ENCODE results near the gene YKT6. TPM values are rescaled to one million over a fixed set of nuclear protein-coding genes. Genes with fewer than 3 reads are reported as not detected.
A peak's percentile ranks its signal among the peaks of the same experiment; 100 is the strongest.
"Not testable (repeated sequence)": the region's sequence is repeated elsewhere in the genome, so short reads cannot be mapped to it uniquely, and the experiment has no call there.

Gene YKT6
- total RNA-seq, 1 donor from 2014 or later, result 92.8 TPM

GRCh38 chr7:44193011-44193802 lies 7.6 kb upstream of the YKT6 start:
- Mint-ChIP-seq H3K27ac (no peak overlapping the region), H3K4me3 (no peak overlapping the region), H3K36me3 (ENCODE audit: low read depth) (no peaks in the 10 kb centered on the region), H3K27me3 (peaks cover 2% of the 10 kb centered on the region), H3K9me3 (no peaks in the 10 kb centered on the region), H3K4me1 (peaks cover 14% of the 10 kb centered on the region)
- intact Hi-C loops (cut with micrococcal nuclease), result no loop called here
- no peak for DNase-seq

GRCh38 chr7:44194069-44194468 lies 6.7 kb upstream of the YKT6 start:
- no peak overlapping the region for H3K4me3 Mint-ChIP-seq
- peaks cover 4% of the 10 kb centered on the region for H3K27me3 Mint-ChIP-seq
- intact Hi-C loops (cut with micrococcal nuclease), result no loop called here
- H3K27ac Mint-ChIP-seq, result no peak overlapping the region
- DNase-seq, result no peak
- H3K36me3 Mint-ChIP-seq (ENCODE audit: low read depth), result no peaks in the 10 kb centered on the region
- H3K4me1 Mint-ChIP-seq, result peaks cover 14% of the 10 kb centered on the region
- no peaks in the 10 kb centered on the region for H3K9me3 Mint-ChIP-seq

- no peaks in the 10 kb centered on the region for H3K9me3 Mint-ChIP-seq
- peaks cover 14% of the 10 kb centered on the region for H3K4me1 Mint-ChIP-seq
- H3K27ac Mint-ChIP-seq, result no peak overlapping the region
- no peak for DNase-seq
- intact Hi-C loops (cut with micrococcal nuclease), result no loop called here
- no peak overlapping the region for H3K4me3 Mint-ChIP-seq
- no peaks in the 10 kb centered on the region for H3K36me3 Mint-ChIP-seq (ENCODE audit: low read depth)
- H3K27me3 Mint-ChIP-seq, result peaks cover 4% of the 10 kb centered on the region
Measured at GRCh38 chr7:44194562-44195145, 6.1 kb upstream of the YKT6 start.

- Mint-ChIP-seq H3K27ac (no peak overlapping the region), H3K9me3 (no peaks in the 10 kb centered on the region), H3K27me3 (peaks cover 4% of the 10 kb centered on the region), H3K36me3 (ENCODE audit: low read depth) (peaks cover 2% of the 10 kb centered on the region), H3K4me1 (peaks cover 14% of the 10 kb centered on the region), H3K4me3 (no peak overlapping the region)
- intact Hi-C loops (cut with micrococcal nuclease), result no loop called here
- DNase-seq, result no peak
Measured at GRCh38 chr7:44195889-44196288, 4.9 kb upstream of the YKT6 start.

GRCh38 chr7:44196450-44196872 lies 4.3 kb upstream of the YKT6 start:
- Mint-ChIP-seq H3K27me3 (peaks cover 4% of the 10 kb centered on the region), H3K36me3 (ENCODE audit: low read depth) (peaks cover 2% of the 10 kb centered on the region), H3K4me1 (peaks cover 14% of the 10 kb centered on the region), H3K27ac (no peak overlapping the region), H3K4me3 (no peak overlapping the region), H3K9me3 (no peaks in the 10 kb centered on the region)
- DNase-seq, result peak; percentile 82
- intact Hi-C loops (cut with micrococcal nuclease), result no loop called here

GRCh38 chr7:44197474-44197873 lies 3.3 kb upstream of the YKT6 start:
- DNase-seq, result no peak
- Mint-ChIP-seq H3K27ac (no peak overlapping the region), H3K4me1 (peaks cover 24% of the 10 kb centered on the region), H3K36me3 (ENCODE audit: low read depth) (peaks cover 2% of the 10 kb centered on the region), H3K27me3 (peaks cover 2% of the 10 kb centered on the region), H3K9me3 (no peaks in the 10 kb centered on the region), H3K4me3 (no peak overlapping the region)
- intact Hi-C loops (cut with micrococcal nuclease), result no loop called here

GRCh38 chr7:44200163-44200562 lies 615 bp upstream of the YKT6 start:
- H3K4me3 Mint-ChIP-seq, result peak overlapping the region; percentile 65
- H3K4me1 Mint-ChIP-seq, result peaks cover 31% of the 10 kb centered on the region
- not testable (repeated sequence) for DNase-seq, H3K27me3 Mint-ChIP-seq, H3K9me3 Mint-ChIP-seq
- H3K27ac Mint-ChIP-seq, result peak overlapping the region; percentile 41
- H3K36me3 Mint-ChIP-seq (ENCODE audit: low read depth), result peaks cover 14% of the 10 kb centered on the region
- intact Hi-C loops (cut with micrococcal nuclease), result loop anchor here (1.0 to 5.0 kb wide), 2 partner anchors 78 to 118 kb away; partner anchors contain the start of genes POLD2 and POLM

GRCh38 chr7:44201813-44202212 lies 1.0 kb downstream of the YKT6 start:
- DNase-seq, result no peak
- Mint-ChIP-seq H3K36me3 (ENCODE audit: low read depth) (peaks cover 24% of the 10 kb centered on the region), H3K4me1 (peaks cover 26% of the 10 kb centered on the region), H3K27me3 (peaks cover 2% of the 10 kb centered on the region), H3K27ac (peak overlapping the region; percentile 15), H3K4me3 (peak overlapping the region; percentile 89), H3K9me3 (no peaks in the 10 kb centered on the region)
- intact Hi-C loops (cut with micrococcal nuclease), result loop anchor here (5.0 kb wide), 1 partner anchor 80 kb away; the partner anchor contains the start of gene POLD2

GRCh38 chr7:44206008-44206407 lies 5.2 kb downstream of the YKT6 start:
- intact Hi-C loops (cut with micrococcal nuclease), result no loop called here
- Mint-ChIP-seq H3K36me3 (ENCODE audit: low read depth) (peaks cover 42% of the 10 kb centered on the region), H3K4me3 (no peak overlapping the region), H3K9me3 (no peaks in the 10 kb centered on the region), H3K27me3 (no peaks in the 10 kb centered on the region), H3K4me1 (peaks cover 26% of the 10 kb centered on the region), H3K27ac (no peak overlapping the region)
- no peak for DNase-seq

GRCh38 chr7:44208085-44208484 lies 7.3 kb downstream of the YKT6 start:
- Mint-ChIP-seq H3K4me1 (peaks cover 12% of the 10 kb centered on the region), H3K27me3 (no peaks in the 10 kb centered on the region), H3K36me3 (ENCODE audit: low read depth) (peaks cover 53% of the 10 kb centered on the region), H3K4me3 (no peak overlapping the region), H3K9me3 (no peaks in the 10 kb centered on the region), H3K27ac (no peak overlapping the region)
- intact Hi-C loops (cut with micrococcal nuclease), result no loop called here
- no peak for DNase-seq

GRCh38 chr7:44210107-44210506 lies 9.3 kb downstream of the YKT6 start:
- Mint-ChIP-seq H3K9me3 (no peaks in the 10 kb centered on the region), H3K27me3 (no peaks in the 10 kb centered on the region), H3K36me3 (ENCODE audit: low read depth) (peaks cover 42% of the 10 kb centered on the region), H3K27ac (no peak overlapping the region), H3K4me3 (no peak overlapping the region), H3K4me1 (peaks cover 2% of the 10 kb centered on the region)
- intact Hi-C loops (cut with micrococcal nuclease), result no loop called here
- no peak for DNase-seq

- Mint-ChIP-seq H3K36me3 (ENCODE audit: low read depth) (peaks cover 37% of the 10 kb centered on the region), H3K4me1 (no peaks in the 10 kb centered on the region), H3K4me3 (no peak overlapping the region), H3K9me3 (no peaks in the 10 kb centered on the region), H3K27me3 (no peaks in the 10 kb centered on the region), H3K27ac (no peak overlapping the region)
- DNase-seq, result no peak
- intact Hi-C loops (cut with micrococcal nuclease), result no loop called here
Measured at GRCh38 chr7:44211126-44211675, 10.4 kb downstream of the YKT6 start.

- Mint-ChIP-seq H3K27me3 (no peaks in the 10 kb centered on the region), H3K4me1 (no peaks in the 10 kb centered on the region), H3K4me3 (no peak overlapping the region), H3K27ac (no peak overlapping the region), H3K36me3 (ENCODE audit: low read depth) (peaks cover 32% of the 10 kb centered on the region), H3K9me3 (no peaks in the 10 kb centered on the region)
- no peak for DNase-seq
- intact Hi-C loops (cut with micrococcal nuclease), result no loop called here
Measured at GRCh38 chr7:44212018-44212417, 11.2 kb downstream of the YKT6 start.

GRCh38 chr7:44212581-44213184 lies 11.9 kb downstream of the YKT6 start:
- Mint-ChIP-seq H3K36me3 (ENCODE audit: low read depth) (peaks cover 32% of the 10 kb centered on the region), H3K9me3 (no peaks in the 10 kb centered on the region), H3K4me1 (no peaks in the 10 kb centered on the region), H3K27me3 (no peaks in the 10 kb centered on the region), H3K4me3 (no peak overlapping the region), H3K27ac (no peak overlapping the region)
- intact Hi-C loops (cut with micrococcal nuclease), result no loop called here
- DNase-seq, result no peak

All from activated CD4-positive, alpha-beta T cell treated with anti-CD3 and anti-CD28 coated beads, Interleukin-2, amount 10 ng/mL, durations not matched to agents 24 days and 14 days (primary cell).